Cardiac muscle cell (in vitro differentiated cells and primary cell): ENCODE results near the gene CTSW. TPM values are rescaled to one million over a fixed set of nuclear protein-coding genes. Genes with fewer than 3 reads are reported as not detected.
"Not testable (repeated sequence)": the region's sequence is repeated elsewhere in the genome, so short reads cannot be mapped to it uniquely, and the experiment has no call there.

Experiments used
- DNase-seq, 2 donors: peaks; one replicate each; pipeline versions ENCODE4 v3.0.0 to v3.0.0-alpha.2; 2010 to 2017; ENCODE audit warnings: low read depth in 1 of 2, low spot score in 1 of 2
- H3K27ac ChIP-seq: fragments of 200-600 bp; sonication (generic); 2 replicates; pipeline ENCODE4 v1.5.1; 2016
- H3K27me3 ChIP-seq: fragments of 200-600 bp; sonication (generic); 2 replicates; pipeline ENCODE4 v1.6.0; 2016; ENCODE audit warnings: control low read depth
- H3K36me3 ChIP-seq: fragments of 200-600 bp; sonication (generic); 2 replicates; pipeline ENCODE4 v1.5.1; 2016; ENCODE audit warnings: control low read depth
- H3K4me1 ChIP-seq: fragments of 200-600 bp; sonication (generic); 2 replicates; pipeline ENCODE4 v1.8.1; 2017; ENCODE audit warnings: low read depth, mild to moderate bottlenecking, mixed run types
- H3K4me3 ChIP-seq: fragments of 200-600 bp; sonication (generic); 2 replicates; pipeline ENCODE4 v1.5.1; 2016; ENCODE audit warnings: mild to moderate bottlenecking
- H3K9me3 ChIP-seq: fragments of 200-600 bp; sonication (generic); 2 replicates; pipeline ENCODE4 v1.5.1; 2017; ENCODE audit warnings: low read depth, mild to moderate bottlenecking, control low read depth
- polyA plus RNA-seq: library from polyadenylated mRNA; unstranded; fragments of >200 nt; fragmentation: Nextera tagmentation; extraction: Ambion mirVana; gene quantifications from 2 replicates; pipeline ENCODE4 v1.2.1, GENCODE V29; 2016
- total RNA-seq: library from RNA; depleted of rRNA; stranded (reverse); fragments of >200 nt; gene quantifications from 2 replicates; pipeline ENCODE4 v1.2.3, GENCODE V29; 2016
- TF ChIP-seq, protein P1 (sequence below): IDR thresholded peaks from 2 replicates; pipeline ENCODE4 v1.5.1; 2012; ENCODE audit warnings: low read depth, mild to moderate bottlenecking, low read length

The CTSW gene
- total and polyA plus RNA-seq, 2 experiments from 2014 or later: 0.60 TPM; not detected in 1

DNA sequence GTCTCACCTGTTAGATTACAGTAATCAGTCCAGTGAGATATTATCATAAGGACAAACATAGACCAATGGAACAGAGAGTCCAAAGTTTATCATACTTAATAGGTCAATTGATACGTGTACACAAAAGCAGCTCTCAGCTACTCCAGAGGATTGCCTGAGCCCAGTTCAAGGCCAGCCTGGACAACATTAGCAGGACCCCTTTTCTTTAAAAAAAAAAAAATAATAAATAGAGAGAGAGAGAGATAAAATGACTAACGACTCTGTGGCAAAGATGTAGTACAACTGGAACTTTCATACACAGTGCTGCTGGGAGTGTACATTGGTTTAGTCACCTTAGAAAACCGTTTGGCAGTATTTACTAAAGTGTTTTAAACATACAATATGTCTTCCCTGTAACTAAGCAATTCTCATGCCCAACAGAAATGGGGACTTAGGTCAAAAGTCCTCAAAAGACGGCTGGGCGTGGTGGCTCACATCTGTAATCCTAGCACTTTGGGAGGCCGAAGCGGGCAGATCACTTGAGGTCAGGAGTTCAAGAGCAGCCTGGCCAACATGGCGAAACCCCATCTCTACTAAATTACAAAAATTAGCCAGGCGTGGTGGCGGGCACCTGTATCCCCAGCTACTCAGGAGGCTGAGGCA is 35.3 kb upstream of the CTSW start:
- H3K4me1 ChIP-seq: no peaks in the 10 kb centered on the region
- no peaks in the 10 kb centered on the region for H3K27me3 ChIP-seq

DNA sequence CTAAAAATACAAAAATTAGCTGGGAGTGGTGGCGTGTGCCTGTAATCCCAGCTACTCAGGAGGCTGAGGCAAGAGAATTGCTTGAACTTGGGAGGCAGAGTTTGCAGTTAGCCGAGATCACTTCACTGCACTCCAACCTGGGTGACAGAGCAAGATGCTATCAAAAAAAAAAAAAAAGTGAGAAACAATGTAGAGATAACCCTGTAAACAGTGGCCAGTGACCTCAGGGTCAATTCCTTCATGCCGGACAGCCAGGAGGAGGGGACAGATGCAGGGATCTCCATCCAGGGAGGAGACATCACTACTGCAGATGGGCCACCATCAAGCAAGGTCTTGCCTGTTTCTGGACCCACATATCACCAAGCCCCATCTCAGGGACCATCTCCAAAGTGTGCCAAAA is 31.9 kb upstream of the CTSW start:
- TF ChIP-seq, protein P1, sequence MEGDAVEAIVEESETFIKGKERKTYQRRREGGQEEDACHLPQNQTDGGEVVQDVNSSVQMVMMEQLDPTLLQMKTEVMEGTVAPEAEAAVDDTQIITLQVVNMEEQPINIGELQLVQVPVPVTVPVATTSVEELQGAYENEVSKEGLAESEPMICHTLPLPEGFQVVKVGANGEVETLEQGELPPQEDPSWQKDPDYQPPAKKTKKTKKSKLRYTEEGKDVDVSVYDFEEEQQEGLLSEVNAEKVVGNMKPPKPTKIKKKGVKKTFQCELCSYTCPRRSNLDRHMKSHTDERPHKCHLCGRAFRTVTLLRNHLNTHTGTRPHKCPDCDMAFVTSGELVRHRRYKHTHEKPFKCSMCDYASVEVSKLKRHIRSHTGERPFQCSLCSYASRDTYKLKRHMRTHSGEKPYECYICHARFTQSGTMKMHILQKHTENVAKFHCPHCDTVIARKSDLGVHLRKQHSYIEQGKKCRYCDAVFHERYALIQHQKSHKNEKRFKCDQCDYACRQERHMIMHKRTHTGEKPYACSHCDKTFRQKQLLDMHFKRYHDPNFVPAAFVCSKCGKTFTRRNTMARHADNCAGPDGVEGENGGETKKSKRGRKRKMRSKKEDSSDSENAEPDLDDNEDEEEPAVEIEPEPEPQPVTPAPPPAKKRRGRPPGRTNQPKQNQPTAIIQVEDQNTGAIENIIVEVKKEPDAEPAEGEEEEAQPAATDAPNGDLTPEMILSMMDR: no peak
- no peak overlapping the region for H3K4me3 ChIP-seq

More for the DNA sequence above, 35.3 kb upstream of the CTSW start:
- DNase-seq: no peak
- no peaks in the 10 kb centered on the region for H3K36me3 ChIP-seq
- no peak overlapping the region for H3K4me3 ChIP-seq
- H3K27ac ChIP-seq: no peak overlapping the region
- TF ChIP-seq, protein P1: no peak
- H3K9me3 ChIP-seq: no peaks in the 10 kb centered on the region

DNA sequence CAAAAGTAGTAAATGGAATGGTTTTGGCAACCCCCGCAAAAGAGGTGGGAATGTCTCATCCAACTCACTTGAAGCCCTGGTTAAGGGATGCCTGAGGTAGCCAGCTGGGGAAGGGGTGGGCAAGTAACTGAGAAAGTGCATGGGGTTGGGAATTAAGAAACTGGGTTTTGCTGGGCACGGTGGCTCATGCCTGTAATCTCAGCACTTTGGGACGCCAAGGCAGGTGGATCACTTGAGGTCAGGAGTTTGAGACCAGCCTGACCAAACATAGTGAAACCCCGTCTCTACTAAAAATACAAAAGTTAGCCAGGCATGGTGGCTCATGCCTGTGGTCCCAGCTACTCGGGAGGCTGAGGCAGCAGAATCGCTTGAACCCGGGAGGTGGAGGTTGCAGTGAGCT is 30.9 kb upstream of the CTSW start:
- not testable (repeated sequence) for H3K4me1 ChIP-seq, H3K9me3 ChIP-seq, H3K27me3 ChIP-seq, H3K27ac ChIP-seq, H3K4me3 ChIP-seq, DNase-seq, H3K36me3 ChIP-seq

More for the DNA sequence above, 31.9 kb upstream of the CTSW start:
- no peaks in the 10 kb centered on the region for H3K36me3 ChIP-seq
- H3K4me1 ChIP-seq: no peaks in the 10 kb centered on the region
- no peaks in the 10 kb centered on the region for H3K9me3 ChIP-seq
- H3K27me3 ChIP-seq: no peaks in the 10 kb centered on the region
- H3K27ac ChIP-seq: no peak overlapping the region
- DNase-seq: no peak

DNA sequence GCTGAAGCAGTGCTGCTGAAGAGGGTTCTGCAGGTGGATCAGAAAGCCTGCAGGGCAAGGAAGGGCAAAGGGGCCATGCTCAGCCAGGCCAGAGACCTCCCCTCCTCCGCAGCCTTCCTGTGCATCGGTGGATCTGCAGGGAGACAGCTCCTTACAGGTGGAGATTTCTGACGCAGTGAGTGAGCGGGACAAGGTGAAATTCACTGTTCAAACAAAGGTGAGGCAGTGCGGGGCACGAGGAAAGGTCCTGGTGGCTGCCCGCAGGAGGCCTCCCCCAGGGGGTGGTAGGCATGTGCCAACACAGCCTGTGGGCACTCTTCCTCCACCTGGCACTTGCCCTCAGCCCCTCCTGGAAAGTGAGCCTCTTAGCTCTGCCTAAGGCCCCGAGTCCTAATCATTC is 30.3 kb upstream of the CTSW start:
- Histone ChIP-seq H3K9me3 (no peaks in the 10 kb centered on the region), H3K4me3 (no peak overlapping the region), H3K27ac (no peak overlapping the region), H3K36me3 (peaks cover 15% of the 10 kb centered on the region), H3K4me1 (no peaks in the 10 kb centered on the region), H3K27me3 (no peaks in the 10 kb centered on the region)
- TF ChIP-seq, protein P1: no peak
- DNase-seq: no peak

DNA sequence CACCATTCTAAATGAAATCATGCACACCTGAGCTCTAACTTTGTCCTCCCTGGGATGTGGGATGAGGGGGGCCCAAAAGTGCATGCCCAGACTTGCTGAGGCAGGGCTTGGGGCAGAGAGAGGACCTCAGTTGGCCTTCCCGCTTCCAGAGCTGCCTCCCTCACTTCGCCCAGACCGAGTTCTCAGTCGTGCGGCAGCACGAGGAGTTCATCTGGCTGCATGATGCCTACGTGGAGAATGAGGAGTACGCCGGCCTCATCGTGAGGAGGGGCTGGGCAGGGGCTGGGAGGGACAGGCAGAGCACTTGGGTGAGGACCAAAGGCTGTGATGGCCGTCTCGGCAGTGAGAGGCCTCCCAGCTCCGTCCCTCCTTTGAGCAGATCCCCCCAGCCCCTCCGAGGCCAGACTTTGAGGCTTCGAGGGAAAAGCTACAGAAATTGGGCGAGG is 29.8 kb upstream of the CTSW start:
- DNase-seq: no peak
- Histone ChIP-seq H3K4me3 (no peak overlapping the region), H3K27me3 (no peaks in the 10 kb centered on the region), H3K4me1 (no peaks in the 10 kb centered on the region), H3K27ac (no peak overlapping the region), H3K36me3 (peaks cover 20% of the 10 kb centered on the region), H3K9me3 (no peaks in the 10 kb centered on the region)
- TF ChIP-seq, protein P1: no peak

DNA sequence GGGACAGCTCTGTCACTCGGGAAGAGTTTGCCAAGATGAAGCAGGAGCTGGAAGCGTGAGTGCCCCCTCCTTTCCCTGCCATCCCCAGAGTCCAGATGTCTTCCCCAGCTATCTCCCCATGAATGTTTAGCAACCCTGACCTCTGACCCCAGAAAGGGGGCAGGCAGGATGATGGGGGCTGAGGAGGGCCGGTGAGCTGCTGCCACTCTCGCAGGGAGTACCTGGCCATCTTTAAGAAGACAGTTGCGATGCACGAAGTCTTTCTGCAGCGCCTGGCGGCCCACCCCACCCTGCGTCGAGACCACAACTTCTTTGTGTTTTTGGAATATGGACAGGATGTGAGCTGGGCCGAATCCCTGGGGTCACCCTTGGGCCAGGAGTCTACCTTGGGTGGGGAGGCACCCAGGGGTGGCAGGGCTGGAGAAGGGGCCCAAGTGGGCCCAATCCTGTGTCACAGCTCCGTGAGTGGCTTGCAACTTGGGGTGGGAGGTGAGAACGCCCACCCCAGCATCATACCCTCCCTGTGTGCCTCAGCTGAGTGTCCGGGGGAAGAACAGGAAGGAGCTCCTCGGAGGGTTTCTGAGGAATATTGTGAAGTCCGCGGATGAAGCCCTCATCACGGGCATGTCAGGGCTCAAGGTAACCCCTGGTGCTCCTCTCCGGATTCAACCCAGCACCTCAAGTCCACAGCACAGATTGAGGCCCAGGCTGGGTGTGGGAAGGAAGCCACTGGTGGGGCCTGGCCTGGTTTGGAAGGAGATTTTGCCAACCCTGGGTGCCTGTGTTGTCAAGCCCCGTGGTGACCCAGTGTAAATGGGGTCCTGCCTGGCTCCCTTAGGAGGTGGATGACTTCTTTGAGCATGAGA is 29.2 kb upstream of the CTSW start:
- H3K27ac ChIP-seq: no peak overlapping the region
- H3K27me3 ChIP-seq: no peaks in the 10 kb centered on the region
- H3K4me3 ChIP-seq: no peak overlapping the region
- DNase-seq: no peak
- no peaks in the 10 kb centered on the region for H3K9me3 ChIP-seq
- peaks cover 26% of the 10 kb centered on the region for H3K36me3 ChIP-seq
- H3K4me1 ChIP-seq: no peaks in the 10 kb centered on the region
- TF ChIP-seq, protein P1: no peak
